ENCODE data around the gene KRT13. TPM values are rescaled to one million over a fixed set of nuclear protein-coding genes. Genes with fewer than 3 reads are reported as not detected.

Gene KRT13
- polyA plus RNA-seq, 1 experiment, result not detected

DNA sequence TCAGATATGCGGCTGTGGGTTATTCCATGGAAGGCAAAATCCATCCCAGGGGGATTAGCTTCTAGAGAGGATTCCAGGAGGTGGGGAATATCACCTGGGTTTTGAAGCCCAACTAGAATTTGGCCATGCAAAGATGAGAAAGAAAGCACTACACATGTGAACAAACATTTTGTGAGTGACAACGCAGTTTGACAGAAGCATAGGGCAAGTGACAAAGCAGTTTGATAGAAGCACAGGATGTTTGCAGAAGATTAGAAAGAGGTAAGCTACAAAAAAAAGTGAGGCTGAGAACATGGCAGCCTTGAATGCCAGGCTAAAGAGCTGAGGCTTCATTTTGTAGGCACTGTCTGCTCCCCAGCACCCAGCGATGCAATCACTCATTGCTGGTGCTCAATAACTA, 52.3 kb downstream of the KRT13 start:
- TF ChIP-seq, protein P1, sequence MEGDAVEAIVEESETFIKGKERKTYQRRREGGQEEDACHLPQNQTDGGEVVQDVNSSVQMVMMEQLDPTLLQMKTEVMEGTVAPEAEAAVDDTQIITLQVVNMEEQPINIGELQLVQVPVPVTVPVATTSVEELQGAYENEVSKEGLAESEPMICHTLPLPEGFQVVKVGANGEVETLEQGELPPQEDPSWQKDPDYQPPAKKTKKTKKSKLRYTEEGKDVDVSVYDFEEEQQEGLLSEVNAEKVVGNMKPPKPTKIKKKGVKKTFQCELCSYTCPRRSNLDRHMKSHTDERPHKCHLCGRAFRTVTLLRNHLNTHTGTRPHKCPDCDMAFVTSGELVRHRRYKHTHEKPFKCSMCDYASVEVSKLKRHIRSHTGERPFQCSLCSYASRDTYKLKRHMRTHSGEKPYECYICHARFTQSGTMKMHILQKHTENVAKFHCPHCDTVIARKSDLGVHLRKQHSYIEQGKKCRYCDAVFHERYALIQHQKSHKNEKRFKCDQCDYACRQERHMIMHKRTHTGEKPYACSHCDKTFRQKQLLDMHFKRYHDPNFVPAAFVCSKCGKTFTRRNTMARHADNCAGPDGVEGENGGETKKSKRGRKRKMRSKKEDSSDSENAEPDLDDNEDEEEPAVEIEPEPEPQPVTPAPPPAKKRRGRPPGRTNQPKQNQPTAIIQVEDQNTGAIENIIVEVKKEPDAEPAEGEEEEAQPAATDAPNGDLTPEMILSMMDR (IDR thresholded peaks at IDR 0.05; ENCODE audit: low read depth, low read length), result no peak
- POLR2A ChIA-PET, result no interaction called here
- no peak overlapping the region for H3K27ac ChIP-seq (ENCODE audit: low read depth, low read length)
- peaks cover 11% of the 10 kb centered on the region for H3K27me3 ChIP-seq (ENCODE audit: control insufficient read depth, insufficient read depth, low read length)
- CTCF ChIA-PET, result interaction anchor here (1.1 to 1.2 kb wide), 2 partner anchors 95 to 196 kb away, joined by 3 to 5 read pairs; no protein-coding TSS in a partner anchor
- no peak overlapping the region for H3K4me3 ChIP-seq (ENCODE audit: low read depth, low read length)
- peaks cover 6% of the 10 kb centered on the region; the same call in 1 of the 2 replicates for H3K9me3 ChIP-seq (ENCODE audit: control insufficient read depth, insufficient read depth, low read length)
- no peak for DNase-seq (ENCODE audit: low read depth, low spot score)

DNA sequence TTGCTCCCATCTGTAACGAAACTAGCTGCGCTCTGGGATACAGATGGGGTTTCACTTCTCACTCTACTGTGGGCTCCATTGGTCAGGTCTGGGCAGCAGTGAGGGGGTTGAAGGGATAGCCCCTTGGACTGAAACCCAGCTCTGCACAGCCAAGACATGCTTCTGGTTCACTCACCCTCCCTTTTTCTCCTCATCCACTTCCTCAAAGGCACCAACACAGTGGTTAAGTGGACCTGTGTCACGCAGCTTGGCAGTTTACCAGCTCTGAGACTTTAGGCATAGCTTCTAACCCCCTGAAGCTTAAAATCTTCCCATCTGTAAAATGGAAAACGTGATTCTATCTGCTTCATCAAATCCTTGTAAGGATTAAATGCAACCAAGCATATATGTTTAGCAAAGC, 53.1 kb downstream of the KRT13 start:
- TF ChIP-seq, protein P1 (IDR thresholded peaks at IDR 0.05; ENCODE audit: low read depth, low read length), result no peak
- CTCF ChIA-PET, result interaction anchor here (1.0 to 1.2 kb wide), 3 partner anchors 96 to 213 kb away, joined by 3 to 5 read pairs (median 3); no protein-coding TSS in a partner anchor

DNA sequence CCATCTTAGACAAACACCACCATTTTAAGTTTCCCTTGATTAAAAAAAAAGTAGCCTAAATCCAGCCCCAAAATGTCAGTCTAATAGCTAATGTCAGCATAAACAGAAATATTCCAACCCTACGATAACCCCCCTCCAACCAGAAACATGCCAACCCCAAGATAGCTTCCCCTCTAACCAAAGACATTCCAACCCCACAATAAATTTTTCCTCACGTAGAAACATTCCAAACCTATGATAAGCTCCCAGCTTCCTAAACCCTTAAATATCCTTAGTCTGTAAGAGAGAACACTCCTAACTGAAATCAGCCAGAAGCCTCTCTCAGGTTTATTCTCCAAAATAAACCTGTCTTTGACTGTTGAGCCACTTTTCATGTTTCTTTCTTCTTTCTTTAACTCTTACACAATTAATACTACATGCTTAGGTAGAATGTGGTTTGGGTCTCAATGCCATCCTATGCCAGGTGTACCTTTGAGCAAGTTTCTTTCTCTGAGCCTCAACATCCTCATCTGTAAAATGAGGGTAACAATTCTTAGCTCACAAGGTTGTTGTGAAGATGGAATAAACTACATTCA, 54.2 kb downstream of the KRT13 start:
- POLR2A ChIA-PET, result no interaction called here
- no peak overlapping the region for H3K27ac ChIP-seq (ENCODE audit: low read depth, low read length)

More for the DNA sequence above, 53.1 kb downstream of the KRT13 start:
- DNase-seq (ENCODE audit: low read depth, low spot score), result no peak
- POLR2A ChIA-PET, result no interaction called here
- H3K27me3 ChIP-seq (ENCODE audit: control insufficient read depth, insufficient read depth, low read length), result peaks cover 7% of the 10 kb centered on the region
- peaks cover 6% of the 10 kb centered on the region; the same call in 1 of the 2 replicates for H3K9me3 ChIP-seq (ENCODE audit: control insufficient read depth, insufficient read depth, low read length)
- H3K27ac ChIP-seq (ENCODE audit: low read depth, low read length), result no peak overlapping the region
- H3K4me3 ChIP-seq (ENCODE audit: low read depth, low read length), result no peak overlapping the region

More for the DNA sequence above, 54.2 kb downstream of the KRT13 start:
- H3K9me3 ChIP-seq (ENCODE audit: control insufficient read depth, insufficient read depth, low read length), result peaks cover 6% of the 10 kb centered on the region; the same call in 1 of the 2 replicates
- no peak overlapping the region for H3K4me3 ChIP-seq (ENCODE audit: low read depth, low read length)
- no peak for DNase-seq (ENCODE audit: low read depth, low spot score)
- TF ChIP-seq, protein P1 (IDR thresholded peaks at IDR 0.05; ENCODE audit: low read depth, low read length), result no peak
- CTCF ChIA-PET, result interaction anchor here (1.0 kb wide), 1 partner anchor 214 kb away, joined by 3 read pairs; no protein-coding TSS in a partner anchor
- H3K27me3 ChIP-seq (ENCODE audit: control insufficient read depth, insufficient read depth, low read length), result peaks cover 7% of the 10 kb centered on the region

Small RNA genes lying within 50 kb of the gene (small RNA-seq; reads per million reads assigned to genes)
- not detected for gene RNU2-32P (ENCODE audit: insufficient read length, low read depth)

Other genes with a start within 250 kb of the KRT13 start
- gene KRTAP9-6, start 240.2 kb downstream of the KRT13 start, polyA plus RNA-seq (2011; rRNA removed), result not detected in 2 replicates
- gene KRTAP9-7, start 229.9 kb downstream of the KRT13 start, polyA plus RNA-seq (2011; rRNA removed), result not detected in 2 replicates
- not detected in 2 replicates for gene KRTAP29-1, start 202.8 kb downstream of the KRT13 start, polyA plus RNA-seq (2011; rRNA removed)
- gene KRTAP16-1, start 196.3 kb downstream of the KRT13 start, polyA plus RNA-seq (2011; rRNA removed), result not detected in 2 replicates
- gene KRTAP17-1, start 189.9 kb downstream of the KRT13 start, polyA plus RNA-seq (2011; rRNA removed), result not detected in 2 replicates
- not detected in 2 replicates for gene KRT33A, start 154.8 kb downstream of the KRT13 start, polyA plus RNA-seq (2011; rRNA removed)
- gene KRT33B, start 135.8 kb downstream of the KRT13 start, polyA plus RNA-seq (2011; rRNA removed), result 0.07 TPM in 1 of 2 replicates, not detected in the other
- 0.27 and 0.29 TPM in 2 replicates for gene KRT34, start 123.3 kb downstream of the KRT13 start, polyA plus RNA-seq (2011; rRNA removed)
- not detected in 2 replicates for gene KRT31, start 108.0 kb downstream of the KRT13 start, polyA plus RNA-seq (2011; rRNA removed)
- not detected in 2 replicates for gene KRT37, start 81.0 kb downstream of the KRT13 start, polyA plus RNA-seq (2011; rRNA removed)
- gene KRT38, start 64.6 kb downstream of the KRT13 start, polyA plus RNA-seq (2011; rRNA removed), result 0.11 and 0.17 TPM in 2 replicates
- 0.09 and 0.14 TPM in 2 replicates for gene KRT32, start 38.2 kb downstream of the KRT13 start, polyA plus RNA-seq (2011; rRNA removed)
- not detected in 2 replicates for gene KRT35, start 24.5 kb downstream of the KRT13 start, polyA plus RNA-seq (2011; rRNA removed)
- gene KRT36, start 15.7 kb downstream of the KRT13 start, polyA plus RNA-seq (2011; rRNA removed), result not detected in 2 replicates
- gene KRT15, start 13.3 kb upstream of the KRT13 start, polyA plus RNA-seq (2011; rRNA removed), result 1.4 and 1.8 TPM in 2 replicates
- gene KRT19, start 22.7 kb upstream of the KRT13 start, polyA plus RNA-seq (2011; rRNA removed), result 19.7 and 27.6 TPM in 2 replicates
- gene KRT9, start 66.4 kb upstream of the KRT13 start, polyA plus RNA-seq (2011; rRNA removed), result not detected in 2 replicates
- 0.09 TPM in 1 of 2 replicates, not detected in the other for gene KRT14, start 81.3 kb upstream of the KRT13 start, polyA plus RNA-seq (2011; rRNA removed)
- not detected in 2 replicates for gene KRT16, start 107.2 kb upstream of the KRT13 start, polyA plus RNA-seq (2011; rRNA removed)
- gene KRT17, start 119.0 kb upstream of the KRT13 start, polyA plus RNA-seq (2011; rRNA removed), result 2.8 and 4.9 TPM in 2 replicates
- gene EIF1, start 183.3 kb upstream of the KRT13 start, polyA plus RNA-seq (2011; rRNA removed), result 529 and 549 TPM in 2 replicates
- not detected in 2 replicates for gene GAST, start 206.7 kb upstream of the KRT13 start, polyA plus RNA-seq (2011; rRNA removed)
- 0.04 and 0.07 TPM in 2 replicates for gene HAP1, start 229.0 kb upstream of the KRT13 start, polyA plus RNA-seq (2011; rRNA removed)